Measurements from ENCODE around the gene ASXL1.

The ASXL1 gene

DNA sequence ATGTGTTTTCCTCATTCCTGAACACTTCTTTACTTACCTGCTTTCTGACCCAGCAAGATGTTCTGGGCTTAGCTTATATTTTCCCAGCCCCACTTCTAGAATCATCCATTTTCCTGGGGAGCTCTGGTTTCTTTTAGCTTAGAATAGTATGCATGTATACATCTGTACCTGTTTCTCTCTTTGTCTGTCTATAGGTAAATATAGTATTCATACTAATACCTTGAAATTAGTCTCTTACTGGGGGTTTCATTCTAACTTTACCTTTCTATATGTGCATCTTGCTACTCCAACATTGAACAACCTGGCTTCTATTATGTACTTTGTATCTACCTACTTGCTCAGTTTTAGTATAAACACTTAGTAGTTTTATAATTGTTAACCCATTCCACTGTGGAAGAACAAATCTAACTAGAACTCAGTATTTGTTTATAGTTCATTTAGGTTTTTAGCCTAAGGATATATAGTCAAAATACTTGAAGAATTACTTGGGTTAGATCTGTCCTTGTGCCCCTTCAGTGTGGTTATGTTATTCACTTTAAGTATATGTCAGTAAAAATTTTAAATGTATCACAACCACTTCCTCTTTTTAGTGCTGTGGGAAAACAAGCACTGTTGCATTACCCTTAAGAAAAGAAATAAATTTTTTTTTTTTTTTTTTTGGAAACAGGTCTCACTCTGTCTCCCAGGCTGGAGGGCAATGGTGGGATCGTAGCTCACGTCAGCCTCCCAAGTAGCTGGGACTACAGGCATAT, 54.0 kb downstream of the ASXL1 start:
- DNase-seq (ENCODE audit: low read depth) = peak; percentile 43

DNA sequence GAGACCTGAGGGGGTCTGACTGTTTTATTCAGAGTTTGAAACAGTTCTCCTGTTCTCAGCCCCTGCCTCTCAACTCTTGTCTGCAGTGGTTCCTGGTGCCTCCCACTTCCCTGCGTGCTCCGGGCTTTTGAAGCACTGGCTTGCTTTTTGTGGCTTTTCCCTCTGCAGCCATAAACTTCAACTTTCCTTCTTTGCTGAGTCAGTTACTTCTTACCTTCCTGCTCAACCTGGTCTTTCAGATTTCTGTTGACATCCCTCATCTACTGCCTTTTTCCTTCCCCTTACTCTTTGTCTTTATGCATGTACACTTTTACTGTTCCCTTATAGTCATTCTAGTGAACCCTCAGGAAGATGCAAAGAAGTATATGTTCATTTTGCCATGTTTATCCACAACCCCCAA, 57.4 kb downstream of the ASXL1 start:
- DNase-seq (ENCODE audit: low read depth) = no peak

DNA sequence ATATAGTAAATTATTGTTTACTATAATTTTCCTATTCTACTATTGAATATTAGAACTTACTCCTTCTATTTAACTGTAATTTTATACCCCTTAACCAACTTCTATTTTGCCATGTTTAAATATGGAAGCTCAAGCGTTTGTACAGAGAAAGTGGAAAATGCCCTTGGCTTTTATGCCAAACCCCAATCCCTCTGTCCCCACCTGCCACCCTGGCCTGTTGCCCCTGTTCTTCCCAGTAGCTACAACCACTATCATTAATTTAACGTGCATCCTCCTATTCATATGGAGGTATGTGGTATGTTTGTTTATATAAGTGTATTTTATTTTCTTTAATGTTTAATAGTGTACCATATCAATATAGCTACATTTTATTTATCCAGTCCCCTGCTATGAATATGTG, 58.1 kb downstream of the ASXL1 start:
- DNase-seq (ENCODE audit: low read depth) = no peak

DNA sequence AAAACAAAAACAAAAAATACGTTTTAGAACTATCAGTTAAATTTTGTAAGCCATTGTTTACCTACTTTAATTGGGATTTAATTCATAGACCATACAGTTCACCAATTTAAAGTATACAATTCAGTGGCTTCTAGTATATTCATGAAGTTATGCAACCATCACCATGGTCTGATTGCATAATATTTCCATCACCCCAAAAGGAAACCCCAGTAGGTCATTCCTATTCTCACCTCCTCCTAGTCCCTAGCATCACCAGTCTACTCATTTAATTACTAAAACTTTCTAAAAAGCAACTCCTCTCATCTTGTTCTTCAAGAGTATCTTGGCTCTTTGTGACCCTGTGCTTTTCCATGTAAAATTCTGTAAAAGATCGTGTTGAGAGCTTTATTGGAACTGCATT, 60.2 kb downstream of the ASXL1 start:
- no peak for DNase-seq (ENCODE audit: low read depth)

DNA sequence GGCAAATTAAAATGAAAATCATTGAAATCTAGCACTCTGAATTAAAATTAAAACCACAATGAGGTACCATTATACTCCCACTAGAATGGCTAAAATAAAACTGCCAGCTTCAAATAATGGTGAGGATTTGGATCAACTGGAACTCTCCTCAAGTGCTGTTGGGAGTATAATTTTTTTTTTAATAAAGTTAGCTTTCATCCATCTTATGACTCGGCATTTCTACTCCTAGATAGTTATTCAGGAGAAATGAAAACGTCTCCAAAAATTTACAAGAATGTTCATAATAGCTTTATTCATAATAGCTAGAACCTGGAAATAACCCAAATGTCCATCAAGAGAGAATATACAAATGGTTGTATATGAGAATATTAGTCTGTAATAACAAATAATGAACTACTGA, 63.2 kb downstream of the ASXL1 start:
- DNase-seq (ENCODE audit: low read depth) = no peak

DNA sequence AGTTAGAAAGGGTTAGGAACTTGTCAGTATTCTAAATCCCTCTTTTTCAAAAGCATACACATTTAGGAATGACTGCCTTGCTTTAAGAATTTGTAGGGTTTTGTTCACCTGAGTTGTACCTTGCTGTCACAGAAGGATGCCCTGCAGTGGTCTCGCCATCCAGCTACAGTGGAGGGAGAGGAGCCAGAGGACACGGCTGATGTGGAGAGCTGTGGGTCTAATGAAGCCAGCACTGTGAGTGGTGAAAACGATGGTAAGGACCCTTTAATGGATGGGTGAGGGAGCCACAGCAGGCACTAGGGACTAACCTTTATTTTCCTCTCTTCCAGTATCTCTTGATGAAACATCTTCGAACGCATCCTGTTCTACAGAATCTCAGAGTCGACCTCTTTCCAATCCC, 69.9 kb downstream of the ASXL1 start:
- no peak for DNase-seq (ENCODE audit: low read depth)

DNA sequence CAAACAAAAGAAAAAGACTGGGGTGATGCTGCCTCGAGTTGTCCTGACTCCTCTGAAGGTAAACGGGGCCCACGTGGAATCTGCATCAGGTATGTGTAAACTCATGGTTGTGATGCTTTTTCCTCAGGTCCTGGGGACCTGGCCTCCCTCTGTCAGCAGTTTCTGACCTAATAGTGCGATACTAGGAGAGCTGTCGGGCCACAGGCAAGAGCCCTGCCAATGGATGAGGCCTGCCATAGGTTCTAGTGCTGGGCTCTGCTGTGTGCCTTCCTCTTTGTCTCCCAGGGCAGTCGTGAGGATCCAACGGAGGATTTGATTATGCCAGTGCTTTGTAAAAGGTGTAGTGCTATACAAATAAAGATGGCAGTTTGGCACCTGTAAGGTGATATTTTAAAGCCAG, 71.2 kb downstream of the ASXL1 start:
- DNase-seq (ENCODE audit: low read depth) = no peak

DNA sequence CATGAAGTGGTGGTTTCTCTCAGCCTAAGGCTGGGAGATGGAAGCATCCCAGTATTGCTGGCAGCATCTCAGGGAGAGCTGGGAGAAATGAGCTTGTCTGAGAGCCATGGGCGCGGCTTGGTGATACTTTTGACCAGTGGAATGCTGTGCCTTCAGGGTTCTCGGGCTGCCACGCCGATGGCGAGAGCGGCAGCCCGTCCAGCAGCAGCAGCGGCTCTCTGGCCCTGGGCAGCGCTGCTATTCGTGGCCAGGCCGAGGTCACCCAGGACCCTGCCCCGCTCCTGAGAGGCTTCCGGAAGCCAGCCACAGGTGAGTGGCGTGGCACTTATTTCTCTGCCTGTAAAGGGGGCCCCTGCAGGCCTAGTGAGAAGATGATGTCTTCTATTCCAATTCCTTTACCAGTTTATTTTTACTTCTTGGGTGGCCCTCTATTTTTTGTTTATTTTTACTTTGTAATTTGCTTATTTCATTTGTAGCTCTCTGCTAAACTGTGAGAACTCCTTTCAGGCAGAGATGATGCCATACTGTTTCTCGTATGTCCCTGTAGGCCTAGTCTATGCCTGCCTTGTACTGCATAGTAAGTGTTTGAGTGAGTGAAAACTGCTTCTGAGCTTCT, 71.7 kb downstream of the ASXL1 start:
- no peak for DNase-seq (ENCODE audit: low read depth)

DNA sequence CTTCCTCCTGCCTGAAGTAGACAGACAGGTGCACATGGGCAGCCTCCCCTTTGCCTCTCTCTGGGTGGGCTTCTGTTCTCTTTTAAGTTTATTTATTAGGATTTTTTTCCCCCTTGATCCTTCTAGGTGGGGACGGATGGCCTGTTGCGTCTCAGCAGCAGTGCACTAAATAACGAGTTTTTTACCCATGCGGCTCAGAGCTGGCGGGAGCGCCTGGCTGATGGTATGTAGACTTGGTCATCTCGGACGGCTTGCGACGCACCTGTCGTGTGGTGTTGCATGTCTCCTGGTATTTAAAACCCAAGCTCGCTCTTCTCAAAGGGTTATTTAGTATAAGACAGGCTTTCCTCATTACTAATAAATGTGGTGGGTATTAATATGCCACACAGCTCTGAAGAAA, 73.3 kb downstream of the ASXL1 start:
- no peak for DNase-seq (ENCODE audit: low read depth)

DNA sequence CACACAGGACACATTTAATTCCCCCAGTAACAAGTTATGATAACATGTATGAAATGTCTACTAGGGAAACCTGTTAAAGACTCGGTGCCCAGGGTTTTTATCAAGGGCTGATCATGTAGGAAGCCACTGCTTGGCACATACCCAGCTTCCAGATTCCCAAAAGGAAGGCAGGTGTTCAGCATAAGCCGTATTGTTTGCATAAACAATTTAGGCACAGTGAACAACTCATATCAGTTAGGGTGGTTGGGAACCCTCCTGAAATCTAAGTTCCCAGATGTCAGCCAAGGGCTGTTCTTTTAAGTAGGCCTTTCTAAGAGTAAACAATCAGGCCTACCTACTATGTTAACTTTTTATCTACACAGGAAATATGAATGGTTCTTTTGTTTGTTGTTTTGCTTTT, 74.1 kb downstream of the ASXL1 start:
- no peak for DNase-seq (ENCODE audit: low read depth)

DNA sequence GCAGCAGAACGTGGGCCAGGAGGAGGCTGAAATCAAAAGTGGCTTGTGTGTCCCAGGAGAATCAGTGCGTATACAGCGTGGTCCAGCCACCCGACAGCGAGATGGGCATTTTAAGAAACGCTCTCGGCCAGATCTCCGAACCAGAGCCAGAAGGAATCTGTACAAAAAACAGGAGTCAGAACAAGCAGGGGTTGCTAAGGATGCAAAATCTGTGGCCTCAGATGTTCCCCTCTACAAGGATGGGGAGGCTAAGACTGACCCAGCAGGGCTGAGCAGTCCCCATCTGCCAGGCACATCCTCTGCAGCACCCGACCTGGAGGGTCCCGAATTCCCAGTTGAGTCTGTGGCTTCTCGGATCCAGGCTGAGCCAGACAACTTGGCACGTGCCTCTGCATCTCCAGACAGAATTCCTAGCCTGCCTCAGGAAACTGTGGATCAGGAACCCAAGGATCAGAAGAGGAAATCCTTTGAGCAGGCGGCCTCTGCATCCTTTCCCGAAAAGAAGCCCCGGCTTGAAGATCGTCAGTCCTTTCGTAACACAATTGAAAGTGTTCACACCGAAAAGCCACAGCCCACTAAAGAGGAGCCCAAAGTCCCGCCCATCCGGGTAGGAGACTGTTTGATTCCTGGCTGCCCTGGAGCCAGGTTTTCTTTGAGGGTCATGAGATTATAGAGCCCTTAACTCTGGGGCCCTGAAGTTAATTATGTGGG, 75.3 kb downstream of the ASXL1 start:
- DNase-seq (ENCODE audit: low read depth) = no peak

DNA sequence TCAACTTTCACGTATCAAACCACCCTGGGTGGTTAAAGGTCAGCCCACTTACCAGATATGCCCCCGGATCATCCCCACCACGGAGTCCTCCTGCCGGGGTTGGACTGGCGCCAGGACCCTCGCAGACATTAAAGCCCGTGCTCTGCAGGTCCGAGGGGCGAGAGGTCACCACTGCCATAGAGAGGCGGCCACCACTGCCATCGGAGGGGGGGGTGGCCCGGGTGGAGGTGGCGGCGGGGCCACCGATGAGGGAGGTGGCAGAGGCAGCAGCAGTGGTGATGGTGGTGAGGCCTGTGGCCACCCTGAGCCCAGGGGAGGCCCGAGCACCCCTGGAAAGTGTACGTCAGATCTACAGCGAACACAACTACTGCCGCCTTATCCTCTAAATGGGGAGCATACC, 76.3 kb downstream of the ASXL1 start:
- no peak for DNase-seq (ENCODE audit: low read depth)

DNA sequence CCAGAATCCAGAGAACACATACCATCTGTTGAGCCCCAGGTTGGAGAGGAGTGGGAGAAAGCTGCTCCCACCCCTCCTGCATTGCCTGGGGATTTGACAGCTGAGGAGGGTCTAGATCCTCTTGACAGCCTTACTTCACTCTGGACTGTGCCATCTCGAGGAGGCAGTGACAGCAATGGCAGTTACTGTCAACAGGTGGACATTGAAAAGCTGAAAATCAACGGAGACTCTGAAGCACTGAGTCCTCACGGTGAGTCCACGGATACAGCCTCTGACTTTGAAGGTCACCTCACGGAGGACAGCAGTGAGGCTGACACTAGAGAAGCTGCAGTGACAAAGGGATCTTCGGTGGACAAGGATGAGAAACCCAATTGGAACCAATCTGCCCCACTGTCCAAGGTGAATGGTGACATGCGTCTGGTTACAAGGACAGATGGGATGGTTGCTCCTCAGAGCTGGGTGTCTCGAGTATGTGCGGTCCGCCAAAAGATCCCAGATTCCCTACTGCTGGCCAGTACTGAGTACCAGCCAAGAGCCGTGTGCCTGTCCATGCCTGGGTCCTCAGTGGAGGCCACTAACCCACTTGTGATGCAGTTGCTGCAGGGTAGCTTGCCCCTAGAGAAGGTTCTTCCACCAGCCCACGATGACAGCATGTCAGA, 77.4 kb downstream of the ASXL1 start:
- no peak for DNase-seq (ENCODE audit: low read depth)

DNA sequence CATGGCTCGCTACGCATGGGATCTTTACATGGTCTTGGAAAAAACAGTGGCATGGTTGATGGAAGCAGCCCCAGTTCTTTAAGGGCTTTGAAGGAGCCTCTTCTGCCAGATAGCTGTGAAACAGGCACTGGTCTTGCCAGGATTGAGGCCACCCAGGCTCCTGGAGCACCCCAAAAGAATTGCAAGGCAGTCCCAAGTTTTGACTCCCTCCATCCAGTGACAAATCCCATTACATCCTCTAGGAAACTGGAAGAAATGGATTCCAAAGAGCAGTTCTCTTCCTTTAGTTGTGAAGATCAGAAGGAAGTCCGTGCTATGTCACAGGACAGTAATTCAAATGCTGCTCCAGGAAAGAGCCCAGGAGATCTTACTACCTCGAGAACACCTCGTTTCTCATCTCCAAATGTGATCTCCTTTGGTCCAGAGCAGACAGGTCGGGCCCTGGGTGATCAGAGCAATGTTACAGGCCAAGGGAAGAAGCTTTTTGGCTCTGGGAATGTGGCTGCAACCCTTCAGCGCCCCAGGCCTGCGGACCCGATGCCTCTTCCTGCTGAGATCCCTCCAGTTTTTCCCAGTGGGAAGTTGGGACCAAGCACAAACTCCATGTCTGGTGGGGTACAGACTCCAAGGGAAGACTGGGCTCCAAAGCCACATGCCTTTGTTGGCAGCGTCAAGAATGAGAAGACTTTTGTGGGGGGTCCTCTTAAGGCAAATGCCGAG, 78.2 kb downstream of the ASXL1 start:
- DNase-seq (ENCODE audit: low read depth) = no peak

DNA sequence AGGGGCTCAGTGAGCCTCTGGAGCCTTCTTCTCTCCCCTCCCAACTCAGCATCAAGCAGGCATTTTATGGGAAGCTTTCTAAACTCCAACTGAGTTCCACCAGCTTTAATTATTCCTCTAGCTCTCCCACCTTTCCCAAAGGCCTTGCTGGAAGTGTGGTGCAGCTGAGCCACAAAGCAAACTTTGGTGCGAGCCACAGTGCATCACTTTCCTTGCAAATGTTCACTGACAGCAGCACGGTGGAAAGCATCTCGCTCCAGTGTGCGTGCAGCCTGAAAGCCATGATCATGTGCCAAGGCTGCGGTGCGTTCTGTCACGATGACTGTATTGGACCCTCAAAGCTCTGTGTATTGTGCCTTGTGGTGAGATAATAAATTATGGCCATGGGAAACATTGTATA, 78.8 kb downstream of the ASXL1 start:
- no peak for DNase-seq (ENCODE audit: low read depth)

DNA sequence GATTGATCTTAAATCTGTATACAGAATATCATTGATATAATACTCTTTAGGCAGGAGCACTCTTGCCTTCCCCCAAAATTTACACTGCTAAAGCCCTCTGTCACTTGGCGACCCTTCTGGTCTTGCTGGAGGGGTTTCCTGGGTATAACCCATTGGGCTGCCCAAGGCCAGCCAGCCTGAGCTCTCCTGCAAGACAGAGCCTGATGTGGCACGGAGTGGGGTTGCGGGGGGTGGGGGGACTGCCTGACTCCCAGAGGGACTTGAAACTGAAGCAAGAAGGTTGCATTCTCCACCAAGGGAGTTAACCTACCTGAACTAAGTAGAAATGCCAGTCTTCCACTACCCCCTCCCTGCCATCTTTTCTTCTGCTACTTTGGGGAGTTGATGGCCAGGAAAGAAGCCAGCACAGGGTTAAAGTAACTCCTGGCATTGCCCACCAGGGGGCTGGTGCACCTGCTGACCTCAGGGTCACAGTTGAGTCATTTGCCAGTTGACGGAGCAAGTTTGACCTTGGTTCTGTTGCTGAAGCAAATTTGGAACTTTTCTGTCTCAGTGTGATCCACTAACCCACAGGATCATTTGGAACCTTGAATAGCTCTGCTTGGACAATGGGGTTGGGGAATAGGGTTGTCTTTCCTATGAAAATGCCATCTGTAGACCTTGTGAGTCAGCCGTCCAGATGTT, 79.4 kb downstream of the ASXL1 start:
- DNase-seq (ENCODE audit: low read depth) = no peak

DNA sequence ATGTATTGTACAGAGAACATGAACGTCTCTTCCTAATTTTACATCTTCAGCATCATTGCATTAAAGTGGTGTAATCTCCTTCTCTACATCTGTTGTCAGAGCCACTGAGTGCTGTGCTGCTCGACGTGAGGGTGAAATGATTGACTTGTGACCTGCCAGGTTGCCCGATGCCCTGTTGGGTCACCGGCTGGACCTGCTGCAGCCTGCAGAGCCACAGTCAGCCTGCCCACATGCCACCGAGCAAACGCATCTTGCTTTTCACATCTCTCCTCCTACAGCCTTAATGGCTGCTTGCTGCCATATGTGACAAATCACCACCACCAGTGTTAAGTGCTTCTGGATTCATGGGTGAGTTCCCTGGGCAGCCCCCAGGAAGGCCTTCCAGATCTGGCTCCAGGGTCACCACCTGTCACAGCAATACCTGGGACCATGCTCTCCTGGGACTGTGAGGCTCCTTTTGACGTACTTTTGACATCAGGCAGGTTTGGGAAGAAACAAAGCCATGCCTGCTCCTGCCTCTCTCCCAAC, 80.3 kb downstream of the ASXL1 start:
- no peak for DNase-seq (ENCODE audit: low read depth)

DNA sequence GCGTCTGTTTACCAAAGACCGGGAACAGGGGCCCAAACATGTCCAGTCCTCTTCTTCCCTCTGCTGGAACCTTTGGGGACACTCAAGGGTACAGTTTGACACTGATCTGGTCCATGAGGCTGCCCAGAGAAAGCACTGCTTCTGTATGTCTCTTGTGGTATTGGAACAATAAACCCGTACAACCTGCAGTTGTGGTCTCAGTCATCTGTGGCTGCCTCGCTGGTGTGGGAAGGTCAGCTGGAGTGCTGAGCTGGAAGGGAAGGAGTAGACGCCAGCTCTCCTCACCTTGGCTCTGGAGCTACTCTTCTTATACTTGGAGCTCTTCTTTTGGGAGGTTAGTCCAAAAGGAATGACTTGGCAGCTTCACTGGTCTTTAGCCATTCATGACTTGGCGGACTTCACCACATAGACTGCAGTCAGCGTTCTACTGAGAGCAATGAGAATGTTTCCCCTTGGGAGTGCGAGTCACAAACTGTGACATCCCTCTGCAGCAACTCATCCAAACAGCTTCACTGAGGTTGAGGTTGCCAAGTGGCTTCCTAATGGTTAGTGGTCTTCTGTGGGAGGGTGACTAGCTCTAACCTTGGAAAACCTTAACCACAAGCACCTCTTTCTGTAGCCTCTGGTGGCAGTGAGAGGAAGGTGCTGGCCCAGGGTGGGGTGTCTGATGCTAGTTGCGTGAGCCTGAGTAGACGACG, 81.2 kb downstream of the ASXL1 start:
- DNase-seq (ENCODE audit: low read depth) = peak; percentile 75

DNA sequence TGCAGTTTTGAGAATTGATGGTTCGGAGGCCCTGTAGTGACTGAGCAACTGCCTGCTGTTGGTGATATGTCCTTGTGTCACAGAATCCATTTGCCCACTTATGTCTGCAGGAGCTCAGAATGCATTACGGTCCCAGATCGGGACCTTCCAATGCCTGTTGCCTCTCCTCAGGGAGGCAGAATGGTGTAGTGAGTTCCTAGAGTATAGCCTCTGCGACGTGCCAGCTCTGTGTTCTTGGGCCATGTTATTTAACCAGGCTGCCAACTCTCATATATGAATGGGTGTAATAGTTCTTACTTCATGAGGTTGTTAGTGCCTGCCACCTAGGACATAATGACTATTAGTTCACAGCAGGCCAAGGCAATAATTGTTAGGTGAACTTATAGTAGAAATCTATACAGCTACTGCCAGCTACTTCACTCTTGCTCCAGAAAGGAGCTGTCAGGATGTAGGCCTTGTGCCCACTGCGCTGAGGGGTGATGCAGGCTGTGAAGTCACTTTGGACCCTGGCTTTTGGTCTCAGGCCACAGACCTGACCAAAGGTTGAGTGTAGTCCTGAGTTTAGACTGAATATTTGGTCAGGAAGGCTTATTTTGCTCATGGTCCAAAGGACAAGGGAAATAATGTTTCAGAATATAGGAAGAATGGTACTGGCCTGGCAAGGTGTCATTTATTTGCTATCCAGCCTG, 82.1 kb downstream of the ASXL1 start:
- no peak for DNase-seq (ENCODE audit: low read depth)

DNA sequence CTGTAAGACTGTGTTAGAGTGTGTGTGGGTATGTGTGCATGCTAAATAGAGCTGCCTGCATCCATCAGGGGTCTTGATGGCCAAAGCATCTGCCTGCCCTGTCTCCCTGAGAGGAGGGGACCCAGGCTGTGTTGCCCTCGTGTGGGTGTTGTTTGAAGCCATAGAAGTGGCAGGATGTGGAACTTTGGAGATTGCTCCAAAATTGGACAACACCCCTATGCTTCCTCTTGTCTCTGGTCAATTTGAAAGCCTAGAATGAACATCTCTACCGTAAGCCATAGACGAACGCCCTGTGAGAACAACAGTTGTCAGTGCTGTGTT, 82.6 kb downstream of the ASXL1 start:
- no peak for DNase-seq (ENCODE audit: low read depth)
